ENCODE measurements around the gene MRPL36.
A peak's percentile ranks its signal among the peaks of the same experiment; 100 is the strongest.
"Not testable (repeated sequence)": the region's sequence is repeated elsewhere in the genome, so short reads cannot be mapped to it uniquely, and the experiment has no call there.

Gene MRPL36

DNA sequence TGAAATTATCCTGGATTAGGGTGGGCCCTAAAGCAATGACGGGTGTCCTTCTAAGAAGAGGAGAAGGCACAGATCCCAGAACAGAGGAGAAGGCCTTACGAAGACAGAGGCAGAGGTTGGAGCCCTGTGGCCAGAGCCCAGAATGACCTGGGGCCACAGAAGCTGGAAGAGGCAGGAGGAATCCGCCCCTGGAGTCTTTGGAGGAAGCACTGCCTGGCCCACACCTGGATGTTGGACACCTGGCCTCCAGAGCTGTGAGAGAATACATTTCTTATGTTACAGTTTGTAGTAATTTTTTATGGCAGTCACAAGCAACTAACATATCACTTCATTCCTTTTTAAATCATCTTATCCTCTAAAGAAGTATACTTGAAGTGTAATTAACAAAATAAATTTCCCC lies 8.5 kb downstream of the MRPL36 start:
- TF ChIP-seq EZH2 (IDR thresholded peaks at IDR 0.05) = no peak
- H3K9ac ChIP-seq (ENCODE audit: insufficient read length) = no peak overlapping the region
- no peak overlapping the region for H3K27ac ChIP-seq
- H3K4me3 ChIP-seq = no peak overlapping the region
- no peaks in the 10 kb centered on the region for H3K9me3 ChIP-seq (ENCODE audit: low read depth, low read length)
- no peaks in the 10 kb centered on the region for H3K36me3 ChIP-seq (ENCODE audit: insufficient read depth, low read length)
- DNase-seq (ENCODE audit: low read depth, low spot score) = no peak

DNA sequence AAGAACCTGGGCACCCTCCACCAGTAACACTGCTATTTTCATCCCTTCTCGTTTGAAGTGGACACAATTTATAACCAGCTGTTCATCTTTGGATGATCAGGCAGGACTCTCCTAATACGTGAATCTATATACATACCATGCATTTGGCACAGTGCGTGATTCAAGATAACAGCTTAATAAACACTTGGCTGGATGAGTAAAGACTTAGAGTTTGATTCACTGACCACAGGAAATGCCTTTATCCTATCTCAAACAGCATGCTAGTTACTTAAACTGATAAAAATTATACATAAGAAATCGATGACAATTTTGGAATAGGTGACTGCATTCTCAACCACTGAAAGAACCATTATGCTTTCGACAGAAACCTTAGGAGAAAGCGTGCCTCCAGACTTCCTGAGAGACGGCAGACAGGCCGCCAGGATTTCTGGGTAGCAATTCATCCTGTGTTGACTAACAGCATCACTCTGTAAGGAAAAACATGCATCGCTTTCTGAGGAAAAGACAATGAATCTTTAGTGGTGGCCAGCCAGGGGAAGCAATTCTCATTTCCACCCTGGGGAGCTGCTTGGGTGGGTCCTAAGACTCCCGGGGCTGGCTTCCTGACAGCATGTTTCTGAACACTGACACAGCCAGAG lies 9.7 kb downstream of the MRPL36 start:
- no peak overlapping the region for H3K27ac ChIP-seq
- TF ChIP-seq POLR2AphosphoS5 (IDR thresholded peaks at IDR 0.05; ENCODE audit: borderline replicate concordance, low read depth, low read length) (no peak), FOXP2 (optimal IDR thresholded peaks at IDR 0.05; ENCODE audit: control extremely low read depth, extremely low read length, insufficient read depth) (no peak), EZH2 (IDR thresholded peaks at IDR 0.05) (no peak)
- H3K4me3 ChIP-seq = 0 out of 2 replicates have a peak overlapping the region, but pooled peaks have one; percentile 1
- no peak for DNase-seq (ENCODE audit: low read depth, low spot score)
- no peaks in the 10 kb centered on the region for H3K9me3 ChIP-seq (ENCODE audit: low read depth, low read length)
- no peak overlapping the region for H3K9ac ChIP-seq (ENCODE audit: insufficient read length)
- H3K36me3 ChIP-seq (ENCODE audit: insufficient read depth, low read length) = no peaks in the 10 kb centered on the region

DNA sequence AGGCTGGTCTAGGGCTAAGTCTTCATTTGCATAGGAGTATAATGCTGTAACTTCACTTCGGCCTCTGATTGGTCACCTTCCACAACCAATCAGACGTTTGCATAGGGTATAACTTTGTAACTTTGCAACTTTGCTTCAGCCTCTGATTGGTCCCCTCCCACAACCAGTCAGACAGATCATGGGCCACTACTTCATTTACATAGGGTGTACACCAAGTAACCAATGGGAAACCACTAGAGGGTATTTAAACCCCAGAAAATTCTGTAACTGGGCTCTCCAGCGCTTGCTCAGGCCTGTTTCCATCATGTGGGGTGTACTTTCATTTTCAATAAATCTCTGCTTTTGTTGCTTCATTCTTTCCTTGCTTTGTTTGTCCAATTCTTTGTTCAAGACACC lies 10.2 kb downstream of the MRPL36 start:
- not testable (repeated sequence) for H3K27ac ChIP-seq

DNA sequence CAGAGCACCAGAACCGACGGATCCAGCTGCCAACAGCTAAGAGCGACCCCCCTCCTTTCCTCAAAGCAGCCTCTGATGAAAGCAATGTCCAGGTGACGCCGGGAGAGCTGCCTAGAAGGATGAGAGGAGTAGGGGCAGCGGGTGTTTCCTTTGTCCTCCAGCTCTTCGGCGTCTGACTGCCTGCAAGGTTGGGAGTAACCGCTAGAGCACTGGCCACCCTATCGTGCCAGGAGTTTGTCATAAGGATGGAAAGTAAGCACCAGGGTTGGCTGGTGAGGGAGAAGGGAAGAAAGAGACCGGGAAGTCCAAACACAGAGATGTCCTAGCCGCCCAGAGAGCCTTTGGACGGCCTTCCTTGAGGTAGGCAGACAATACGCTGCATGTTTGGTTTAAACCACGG lies 10.8 kb downstream of the MRPL36 start:
- no peak overlapping the region for H3K27ac ChIP-seq
- no peaks in the 10 kb centered on the region for H3K36me3 ChIP-seq (ENCODE audit: insufficient read depth, low read length)
- no peak for TF ChIP-seq FOXP2 (optimal IDR thresholded peaks at IDR 0.05; ENCODE audit: control extremely low read depth, extremely low read length, insufficient read depth)
- TF ChIP-seq EZH2 (IDR thresholded peaks at IDR 0.05) = no peak
- no peak for TF ChIP-seq POLR2AphosphoS5 (IDR thresholded peaks at IDR 0.05; ENCODE audit: borderline replicate concordance, low read depth, low read length)
- H3K4me3 ChIP-seq = no peak overlapping the region
- H3K9me3 ChIP-seq (ENCODE audit: low read depth, low read length) = no peaks in the 10 kb centered on the region
- no peak for DNase-seq (ENCODE audit: low read depth, low spot score)
- no peak overlapping the region for H3K9ac ChIP-seq (ENCODE audit: insufficient read length)

More for the DNA sequence above, 10.2 kb downstream of the MRPL36 start:
- not testable (repeated sequence) for DNase-seq (ENCODE audit: low read depth, low spot score); H3K4me3 ChIP-seq; H3K9ac ChIP-seq (ENCODE audit: insufficient read length); H3K9me3 ChIP-seq (ENCODE audit: low read depth, low read length); H3K36me3 ChIP-seq (ENCODE audit: insufficient read depth, low read length)

DNA sequence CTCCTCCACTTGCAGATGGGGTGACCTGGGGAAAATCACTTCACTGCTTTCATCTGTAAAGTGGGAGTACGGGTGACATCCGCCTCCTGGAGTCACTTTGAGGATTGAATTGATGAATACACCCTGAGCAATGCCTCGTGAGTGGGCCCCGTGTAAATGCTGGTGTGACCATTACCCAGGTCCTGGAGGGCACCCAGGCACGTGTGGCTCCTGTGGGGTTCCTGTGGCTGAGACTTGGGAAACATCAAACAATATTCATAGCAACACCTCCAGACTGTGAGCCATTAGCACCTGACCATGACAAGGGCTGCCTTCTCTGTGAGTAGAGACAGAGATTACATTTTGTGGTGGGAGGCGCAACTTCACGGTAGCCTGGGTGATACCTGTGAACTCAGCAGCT lies 11.4 kb downstream of the MRPL36 start:
- H3K27ac ChIP-seq = no peak overlapping the region
- no peaks in the 10 kb centered on the region for H3K36me3 ChIP-seq (ENCODE audit: insufficient read depth, low read length)
- no peak for TF ChIP-seq POLR2AphosphoS5 (IDR thresholded peaks at IDR 0.05; ENCODE audit: borderline replicate concordance, low read depth, low read length)
- no peak for TF ChIP-seq EZH2 (IDR thresholded peaks at IDR 0.05)
- TF ChIP-seq FOXP2 (optimal IDR thresholded peaks at IDR 0.05; ENCODE audit: control extremely low read depth, extremely low read length, insufficient read depth) = no peak
- no peak overlapping the region for H3K4me3 ChIP-seq
- no peak overlapping the region for H3K9ac ChIP-seq (ENCODE audit: insufficient read length)
- no peaks in the 10 kb centered on the region for H3K9me3 ChIP-seq (ENCODE audit: low read depth, low read length)
- DNase-seq (ENCODE audit: low read depth, low spot score) = no peak

DNA sequence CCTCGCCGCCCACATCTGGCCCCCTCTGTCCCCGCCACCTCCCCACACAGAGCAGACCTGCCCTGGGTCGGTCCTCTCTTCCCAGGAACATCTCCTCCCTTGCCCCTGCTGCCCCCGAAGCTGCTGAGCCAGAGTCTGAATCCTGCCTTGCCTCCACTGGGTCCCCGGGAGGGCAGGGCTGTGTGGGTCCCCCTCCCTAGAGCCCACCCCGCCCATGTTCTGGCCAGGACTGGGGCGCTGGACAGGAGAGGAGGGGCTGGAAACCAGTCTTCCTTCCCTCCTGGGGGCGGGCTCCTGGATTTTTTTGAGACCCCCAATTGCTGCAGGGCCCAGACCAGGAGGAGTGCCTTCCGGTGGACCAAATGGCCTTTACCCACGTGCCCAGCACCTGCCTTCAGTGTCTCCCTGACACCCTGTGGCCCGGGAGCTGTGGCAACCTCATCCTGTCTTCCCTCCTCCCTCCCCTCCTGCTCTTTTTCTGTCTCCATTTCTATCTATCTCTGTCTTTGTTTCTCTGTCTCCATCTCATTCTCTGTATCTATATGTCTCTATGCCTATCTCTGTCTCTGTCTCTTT lies 12.1 kb downstream of the MRPL36 start:
- DNase-seq (ENCODE audit: low read depth, low spot score) = no peak
- H3K9me3 ChIP-seq (ENCODE audit: low read depth, low read length) = no peaks in the 10 kb centered on the region
- H3K4me3 ChIP-seq = no peak overlapping the region
- H3K9ac ChIP-seq (ENCODE audit: insufficient read length) = no peak overlapping the region
- TF ChIP-seq POLR2AphosphoS5 (IDR thresholded peaks at IDR 0.05; ENCODE audit: borderline replicate concordance, low read depth, low read length) (no peak), FOXP2 (optimal IDR thresholded peaks at IDR 0.05; ENCODE audit: control extremely low read depth, extremely low read length, insufficient read depth) (no peak), EZH2 (IDR thresholded peaks at IDR 0.05) (no peak)
- H3K36me3 ChIP-seq (ENCODE audit: insufficient read depth, low read length) = no peaks in the 10 kb centered on the region
- H3K27ac ChIP-seq = no peak overlapping the region

DNA sequence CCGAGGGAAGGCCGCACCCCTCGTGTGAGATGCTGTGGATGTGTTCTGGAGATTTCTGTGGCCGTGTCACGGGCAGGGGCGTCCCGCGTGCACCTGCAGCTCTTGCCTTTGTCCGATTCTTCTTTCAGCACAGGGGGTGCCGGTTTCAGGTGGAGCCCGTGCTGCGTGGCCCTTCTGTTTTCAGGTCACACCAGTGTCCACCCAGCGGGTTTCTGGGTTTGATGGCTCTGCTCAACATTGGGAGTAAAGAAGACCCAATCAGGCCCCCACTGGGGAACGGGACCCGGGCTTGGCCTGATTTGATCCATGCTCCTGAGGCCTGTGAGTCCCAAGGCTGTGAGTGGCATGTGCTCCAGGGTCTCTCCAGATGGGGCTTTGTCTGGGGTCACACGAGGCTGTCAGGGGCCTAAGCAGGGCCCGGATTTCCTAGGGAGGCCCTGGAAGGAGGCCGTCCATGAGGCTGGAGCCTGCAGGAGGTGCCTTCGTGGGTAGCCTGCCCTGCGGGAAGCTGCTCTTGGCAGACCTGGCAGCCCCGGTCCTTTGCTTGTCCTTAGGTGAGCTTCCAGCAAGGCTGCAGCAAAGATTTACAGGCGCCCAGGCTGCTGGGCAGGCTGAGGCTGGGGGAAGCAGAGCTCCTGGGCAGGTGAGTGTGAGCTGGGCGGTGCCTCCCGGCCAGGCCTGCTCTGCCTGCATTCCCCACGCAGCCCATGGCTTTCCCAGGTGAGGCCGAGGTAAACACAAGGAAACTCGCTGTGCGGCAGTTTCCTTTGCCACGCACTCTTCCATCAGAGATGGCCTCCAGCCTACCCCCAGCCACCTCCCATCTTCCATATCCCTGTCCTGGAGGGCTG lies 12.8 kb downstream of the MRPL36 start:
- TF ChIP-seq POLR2AphosphoS5 (IDR thresholded peaks at IDR 0.05; ENCODE audit: borderline replicate concordance, low read depth, low read length) (no peak), EZH2 (IDR thresholded peaks at IDR 0.05) (no peak), FOXP2 (optimal IDR thresholded peaks at IDR 0.05; ENCODE audit: control extremely low read depth, extremely low read length, insufficient read depth) (no peak)
- Histone ChIP-seq H3K36me3 (ENCODE audit: insufficient read depth, low read length) (no peaks in the 10 kb centered on the region), H3K9me3 (ENCODE audit: low read depth, low read length) (no peaks in the 10 kb centered on the region), H3K9ac (ENCODE audit: insufficient read length) (no peak overlapping the region), H3K27ac (no peak overlapping the region), H3K4me3 (no peak overlapping the region)
- DNase-seq (ENCODE audit: low read depth, low spot score) = no peak

DNA sequence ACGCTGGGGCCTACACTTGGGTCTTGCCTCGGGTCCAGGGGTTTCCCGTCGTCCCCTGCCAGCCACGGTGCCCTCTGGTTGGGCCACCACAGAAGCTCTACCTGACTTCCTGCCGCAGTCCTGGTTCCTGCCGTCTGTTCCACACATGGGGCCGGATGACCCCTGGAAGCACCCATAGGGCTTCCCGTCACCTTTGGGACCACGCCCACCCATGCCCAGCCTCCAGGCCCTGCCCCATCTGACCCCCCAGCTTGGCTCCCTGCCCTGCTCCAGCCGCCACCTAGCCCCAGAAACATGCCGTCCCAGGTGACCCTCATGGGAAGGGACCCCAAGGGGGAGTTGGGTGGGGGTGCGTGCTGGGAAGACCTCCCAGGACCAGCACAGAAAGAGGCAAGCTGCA lies 13.7 kb downstream of the MRPL36 start:
- TF ChIP-seq FOXP2 (optimal IDR thresholded peaks at IDR 0.05; ENCODE audit: control extremely low read depth, extremely low read length, insufficient read depth) = no peak
- no peak for TF ChIP-seq POLR2AphosphoS5 (IDR thresholded peaks at IDR 0.05; ENCODE audit: borderline replicate concordance, low read depth, low read length)
- no peak for TF ChIP-seq EZH2 (IDR thresholded peaks at IDR 0.05)
- no peak overlapping the region for H3K9ac ChIP-seq (ENCODE audit: insufficient read length)
- no peaks in the 10 kb centered on the region for H3K36me3 ChIP-seq (ENCODE audit: insufficient read depth, low read length)
- DNase-seq (ENCODE audit: low read depth, low spot score) = no peak
- no peak overlapping the region for H3K27ac ChIP-seq
- no peak overlapping the region for H3K4me3 ChIP-seq
- no peaks in the 10 kb centered on the region for H3K9me3 ChIP-seq (ENCODE audit: low read depth, low read length)

All from SK-N-MC (cell line).